Lower leg skin (tissue), 4 donors: ENCODE data around the gene CADPS2. TPM values are rescaled to one million over a fixed set of nuclear protein-coding genes. Genes with fewer than 3 reads are reported as not detected.

ENCODE experiments used
- DNase-seq, 2 donors: peaks; one replicate each; pipeline ENCODE4 v3.0.0-alpha.2; 2019; ENCODE audit warnings: low spot score in 2 of 2
- H3K4me3 ChIP-seq: fragments of 200-600 bp; sonication (generic); 2 replicates; pipeline ENCODE4 v1.5.1; 2017; ENCODE audit warnings: mild to moderate bottlenecking, low read depth; ENCODE audit not compliant: poor library complexity, severe bottlenecking
- CTCF ChIP-seq, 3 donors: fragments of 450-650 bp; IDR thresholded peaks; one replicate each; pipeline ENCODE4 v1.5.1; 2016; ENCODE audit warnings: antibody characterized with exemption in 3 of 3, mild to moderate bottlenecking in 3 of 3, moderate library complexity in 2 of 3
- POLR2A ChIP-seq, 2 donors: fragments of 450-650 bp; IDR thresholded peaks; one replicate each; pipeline ENCODE4 v1.6.1; 2016 to 2017; ENCODE audit warnings: antibody characterized with exemption in 2 of 2, mild to moderate bottlenecking in 1 of 2, moderate library complexity in 1 of 2
- WGBS, 2 donors: methylation state at CpG; one replicate each; pipeline ENCODE4 v1.1.5; 2018; 5-methylcytosine and 5-hydroxymethylcytosine counted together
- intact Hi-C: fragments of 100-400 bp; cut with DNase I; formaldehyde crosslinking; loops from one replicate; pipeline ENCODE4 v1.15.0; 2023; ENCODE audit warnings: low total_unique reads
- total RNA-seq, 4 donors: library from RNA; depleted of rRNA; stranded (reverse); fragments of >200 nt; gene quantifications; one replicate each; pipeline ENCODE4 v1.1.0, GENCODE V29; 2016

CADPS2 gene
- total RNA-seq, 4 donors from 2014 or later, result 4.1 to 11.6 (median 6.5) TPM

GRCh38 chr7:122487131-122487530, 399.1 kb downstream of the CADPS2 start:
- no peak for DNase-seq
- TF ChIP-seq CTCF (IDR thresholded peaks at IDR 0.05) (no peak), POLR2A (IDR thresholded peaks at IDR 0.05) (no peak)
- H3K4me3 ChIP-seq, result no peak overlapping the region
- WGBS, 2 donors, result 87 to 91% methylated on average over 5 of the region's 5 CpGs
- intact Hi-C loops, result no loop called here

DNA sequence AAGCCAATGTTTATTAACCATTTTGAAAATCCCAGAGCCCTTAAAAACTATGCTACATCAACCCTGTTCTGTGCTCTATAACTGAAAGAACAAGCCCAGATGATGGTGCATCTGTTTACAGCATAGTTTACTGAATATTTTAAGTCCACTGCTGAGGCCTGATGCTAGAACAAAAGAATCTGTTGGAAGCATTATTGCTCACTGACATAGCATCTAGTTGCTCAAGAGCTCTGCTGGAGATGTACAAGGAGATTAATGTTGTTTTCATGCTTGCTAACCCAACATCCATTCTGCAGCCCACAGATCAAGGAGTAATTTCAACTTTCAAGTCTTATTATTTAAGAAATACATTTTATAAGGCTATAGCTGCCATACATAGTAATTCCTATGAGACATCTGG, 400.4 kb downstream of the CADPS2 start:
- intact Hi-C loops, result no loop called here
- TF ChIP-seq CTCF (IDR thresholded peaks at IDR 0.05), result no peak
- no peak for TF ChIP-seq POLR2A (IDR thresholded peaks at IDR 0.05)
- H3K4me3 ChIP-seq, result no peak overlapping the region
- DNase-seq, result no peak

- intact Hi-C loops, result no loop called here
- no peak for TF ChIP-seq POLR2A (IDR thresholded peaks at IDR 0.05)
- no peak for TF ChIP-seq CTCF (IDR thresholded peaks at IDR 0.05)
- no peak for DNase-seq
- H3K4me3 ChIP-seq, result no peak overlapping the region
- 90 to 91% methylated on average over 4 of the region's 4 CpGs for WGBS, 2 donors
Measured at GRCh38 chr7:122482212-122482611, 404.0 kb downstream of the CADPS2 start.

GRCh38 chr7:122470859-122471258, 415.4 kb downstream of the CADPS2 start:
- WGBS, 2 donors, result 71 to 75% methylated on average over 3 of the region's 3 CpGs
- no peak for DNase-seq
- TF ChIP-seq CTCF (IDR thresholded peaks at IDR 0.05), result no peak
- no peak for TF ChIP-seq POLR2A (IDR thresholded peaks at IDR 0.05)
- H3K4me3 ChIP-seq, result no peak overlapping the region
- intact Hi-C loops, result no loop called here

DNA sequence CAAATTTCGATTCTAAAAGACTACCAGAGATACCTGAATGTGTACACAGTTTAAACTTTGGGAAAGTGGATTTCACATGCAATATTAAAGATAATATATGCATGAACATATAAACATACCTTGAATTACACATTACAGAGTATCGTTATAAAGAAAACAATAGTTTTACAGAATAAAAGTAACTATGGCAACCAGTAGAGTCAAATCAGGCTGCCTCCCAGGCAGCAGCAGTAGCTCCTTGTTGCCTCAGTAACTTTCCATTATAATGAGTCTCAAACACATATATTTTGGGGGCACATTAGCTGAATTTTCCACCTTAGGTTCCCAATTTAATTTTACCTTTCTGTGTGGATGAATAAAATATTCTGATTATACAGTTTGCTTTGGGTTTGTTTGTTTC, 417.3 kb downstream of the CADPS2 start:
- intact Hi-C loops, result no loop called here
- no peak for DNase-seq
- H3K4me3 ChIP-seq, result no peak overlapping the region
- 53 to 63% methylated on average over 2 of the region's 2 CpGs for WGBS, 2 donors
- TF ChIP-seq CTCF (IDR thresholded peaks at IDR 0.05), result no peak
- no peak for TF ChIP-seq POLR2A (IDR thresholded peaks at IDR 0.05)

DNA sequence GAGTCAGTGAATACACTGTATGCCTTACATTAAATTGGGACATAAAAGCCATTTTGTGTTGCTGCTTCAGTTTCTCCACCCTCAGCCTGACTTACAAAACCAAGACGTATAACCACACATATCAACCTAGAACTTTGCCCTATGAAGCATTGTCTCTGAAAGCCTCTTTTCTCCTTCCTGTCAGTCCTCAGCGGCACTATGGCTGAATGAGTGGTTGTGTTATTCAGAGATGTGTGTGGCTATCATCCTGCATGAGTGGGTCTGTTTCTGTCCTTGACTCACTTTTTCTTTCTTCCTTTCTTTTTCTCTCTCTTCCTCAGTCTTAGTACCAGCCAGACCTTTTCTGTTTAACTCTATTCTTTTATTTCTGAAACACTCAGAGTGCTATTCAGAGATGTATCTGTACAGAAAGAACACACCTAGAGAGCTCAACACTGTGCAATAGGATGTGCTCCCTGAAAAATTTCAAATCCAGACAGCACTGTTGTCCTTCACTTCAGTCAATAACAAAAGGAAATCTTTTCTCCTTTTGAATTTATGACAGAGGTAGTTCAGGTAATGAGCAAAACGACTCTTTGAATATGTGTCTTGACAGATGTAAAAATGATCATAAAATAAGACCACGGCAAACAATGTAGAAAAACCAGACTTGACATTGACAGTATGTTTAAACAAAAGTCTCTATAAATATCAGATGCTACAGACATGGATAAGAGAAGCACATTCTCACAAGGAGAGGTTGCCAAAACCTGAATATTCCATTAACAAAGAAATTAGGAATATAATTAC, 418.4 kb downstream of the CADPS2 start:
- no peak for DNase-seq
- TF ChIP-seq CTCF (IDR thresholded peaks at IDR 0.05), result no peak
- no peak overlapping the region for H3K4me3 ChIP-seq
- intact Hi-C loops, result no loop called here
- WGBS, 2 donors, result 57 to 63% methylated on average over 4 of the region's 4 CpGs
